Measurements from ENCODE around the gene PMPCA.

The PMPCA gene

GRCh38 chr9:136373300-136374182 lies 36.9 kb upstream of the PMPCA start, which contains the start of gene CARD9:
Gene CARD9 (minus strand): TSS chr9:136373669. CDS start chr9:136372078, 1,591 bp downstream.
- no peak for DNase-seq (ENCODE audit: low read depth in 2 of 2)

DNA sequence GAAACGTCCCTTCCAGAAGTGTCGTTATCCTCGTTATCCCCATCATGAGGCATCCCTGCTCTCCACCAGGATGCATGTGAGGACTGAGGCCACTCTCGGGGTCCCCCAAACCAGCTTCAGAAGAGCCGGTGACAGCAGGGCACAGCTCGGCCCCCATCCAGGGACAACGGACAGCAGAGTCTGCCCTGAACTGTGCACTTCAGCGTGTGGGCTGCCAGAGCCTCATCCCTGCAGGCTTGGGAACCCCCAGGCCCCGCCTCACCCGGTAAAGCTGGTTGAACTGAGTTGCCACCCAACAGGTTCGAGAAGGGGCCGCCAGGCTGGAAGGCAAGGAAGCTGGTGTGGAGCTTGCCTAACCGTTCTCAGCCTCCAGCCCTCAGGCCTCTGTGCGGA lies 36.3 kb upstream of the PMPCA start:
- DNase-seq (ENCODE audit: low read depth in 2 of 2) = no peak

DNA sequence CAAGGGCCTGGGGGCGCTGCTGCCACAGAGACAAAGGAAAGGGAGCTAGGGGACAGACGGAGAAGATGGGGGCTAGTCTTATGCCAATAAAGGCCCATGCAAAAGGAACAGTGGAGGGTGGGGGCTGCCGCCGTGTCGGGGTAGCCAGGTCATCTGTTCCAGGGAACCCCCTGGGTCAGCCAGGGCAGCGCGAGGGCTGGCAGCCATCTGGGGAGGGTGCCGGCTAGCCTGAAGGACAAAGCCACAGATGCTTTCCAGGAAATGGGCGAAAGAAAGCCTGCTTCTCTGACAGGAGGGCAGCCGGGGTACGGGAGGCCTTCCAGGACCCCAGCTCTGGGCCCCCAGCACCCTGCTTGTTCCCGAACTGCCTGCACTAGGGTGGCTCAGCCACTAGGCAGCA lies 35.4 kb upstream of the PMPCA start:
- DNase-seq (ENCODE audit: low read depth in 2 of 2) = no peak

GRCh38 chr9:136376457-136376856 lies 34.0 kb upstream of the PMPCA start:
- no peak for DNase-seq (ENCODE audit: low read depth in 2 of 2)

DNA sequence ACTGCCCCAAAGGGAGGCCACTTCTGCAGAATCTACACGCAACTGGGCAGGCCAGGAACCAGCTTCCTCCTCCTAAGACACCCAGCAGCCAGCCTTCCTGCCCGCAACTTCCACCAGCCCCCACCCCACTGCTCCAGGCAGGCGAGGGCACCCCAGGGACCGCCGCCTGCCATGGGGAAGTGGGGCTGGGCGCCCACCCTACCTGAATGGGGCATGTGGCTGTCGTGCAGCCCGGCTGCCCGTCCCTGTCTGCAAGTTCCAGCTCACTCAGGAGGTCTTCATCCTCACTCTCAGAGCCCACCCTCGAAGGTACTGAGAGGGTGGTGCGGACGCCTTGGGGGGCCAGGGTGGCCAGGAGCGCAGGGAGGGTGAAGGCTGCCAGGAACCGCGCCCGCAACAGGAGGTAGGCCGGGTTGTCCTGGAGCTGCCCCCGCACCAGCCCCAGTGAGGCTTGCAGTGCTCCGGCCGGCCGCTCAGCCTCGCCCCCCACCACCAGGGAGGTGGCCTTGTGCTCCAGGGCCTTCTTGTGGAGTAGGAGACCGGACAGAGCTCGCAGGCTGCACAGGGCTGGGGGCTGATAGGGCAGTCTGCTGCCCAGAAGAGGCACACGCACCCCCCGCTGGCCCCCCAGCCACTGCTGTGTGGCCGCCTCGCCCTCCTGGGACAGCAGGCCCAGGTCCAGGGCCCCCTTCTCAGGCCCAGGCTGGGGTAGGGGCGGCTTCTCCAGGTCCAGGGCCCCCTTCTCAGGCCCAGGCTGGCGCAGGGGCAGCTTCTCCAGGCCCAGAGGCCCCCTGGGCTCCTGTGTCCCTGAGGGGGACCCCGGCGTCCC lies 32.9 kb upstream of the PMPCA start:
- no peak for DNase-seq (ENCODE audit: low read depth in 2 of 2)

- no peak for DNase-seq (ENCODE audit: low read depth in 2 of 2)
Observed at GRCh38 chr9:136378170-136379002, 32.1 kb upstream of the PMPCA start.

DNA sequence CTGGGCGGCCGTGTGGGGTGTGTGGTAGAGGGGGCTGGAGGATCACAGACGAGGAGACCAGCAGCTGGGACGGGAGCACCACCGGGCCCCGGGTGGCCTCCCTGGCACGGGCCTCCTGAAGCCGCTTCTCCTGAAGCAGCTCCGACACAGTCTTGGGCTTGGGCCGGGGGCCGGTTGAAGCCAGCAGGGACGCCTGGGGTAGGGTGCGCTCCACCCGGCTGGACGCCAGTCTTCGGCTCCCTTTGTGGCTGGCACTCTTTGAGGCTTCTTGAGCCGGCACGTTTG lies 31.5 kb upstream of the PMPCA start:
- DNase-seq (ENCODE audit: low read depth in 2 of 2) = no peak

DNA sequence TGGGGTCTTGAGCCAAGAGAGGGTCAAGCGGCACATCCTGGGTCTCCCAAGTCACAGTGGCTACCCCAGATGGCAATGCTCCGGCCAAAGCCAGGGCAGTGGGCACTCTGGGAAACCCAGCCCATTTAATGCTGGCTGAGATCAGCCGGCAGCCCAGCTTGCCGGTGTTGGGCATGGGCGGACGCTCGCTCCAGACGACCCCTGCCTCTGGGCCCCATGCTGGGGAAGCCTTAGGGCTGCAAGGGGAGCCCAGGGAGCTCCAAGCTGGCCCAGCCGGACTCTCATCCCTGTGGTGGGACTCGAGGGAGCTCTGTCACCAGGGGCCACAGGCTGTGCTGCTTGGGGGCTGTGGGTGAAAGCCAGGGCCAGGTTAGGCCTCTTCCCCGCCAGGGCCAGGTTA lies 31.1 kb upstream of the PMPCA start:
- no peak for DNase-seq (ENCODE audit: low read depth in 2 of 2)

DNA sequence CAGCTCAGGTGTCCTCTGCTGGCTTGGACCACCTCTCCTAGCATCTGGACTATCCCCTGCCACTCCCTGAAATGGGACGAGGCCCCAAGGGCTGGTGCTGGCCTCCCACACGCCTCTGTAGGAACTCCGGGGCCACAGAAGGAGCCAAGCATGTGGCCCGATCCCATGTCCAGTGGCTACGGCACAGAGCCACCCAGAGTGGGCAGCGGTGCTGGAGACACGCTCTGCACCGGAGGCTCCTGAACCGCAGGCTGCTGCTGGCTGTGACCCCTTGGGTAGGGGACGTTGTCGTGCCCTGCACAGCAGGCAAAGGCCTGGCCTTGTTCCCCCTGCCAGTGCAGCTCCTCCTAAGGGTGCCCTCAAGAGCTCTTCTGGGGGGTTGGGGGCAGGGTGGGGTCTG lies 30.6 kb upstream of the PMPCA start:
- DNase-seq (ENCODE audit: low read depth in 2 of 2) = no peak

- no peak for DNase-seq (ENCODE audit: low read depth in 2 of 2)
Observed at GRCh38 chr9:136380381-136380780, 30.1 kb upstream of the PMPCA start.

DNA sequence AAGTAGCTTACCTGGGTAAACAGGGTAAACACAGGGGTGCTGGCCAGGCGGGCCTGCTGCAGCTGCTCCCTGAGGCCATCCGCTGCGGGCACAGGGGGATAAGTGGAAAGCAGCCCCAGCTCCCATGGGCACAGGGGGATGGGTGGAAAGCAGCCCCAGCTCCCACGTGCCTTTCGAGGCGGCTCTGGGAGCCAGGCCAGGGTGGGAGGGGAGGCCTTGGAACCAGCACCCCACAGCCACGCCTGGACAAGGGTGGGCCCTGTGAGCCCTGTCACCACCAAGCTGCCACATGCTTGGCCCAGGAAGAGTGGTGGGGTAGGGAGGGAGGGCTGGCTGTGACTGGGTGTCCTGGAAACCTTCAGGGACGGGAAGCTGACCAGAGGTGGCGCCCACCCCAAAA lies 29.1 kb upstream of the PMPCA start:
- no peak for DNase-seq (ENCODE audit: low read depth in 2 of 2)

- no peak for DNase-seq (ENCODE audit: low read depth in 2 of 2)
Observed at GRCh38 chr9:136381966-136382513, 28.4 kb upstream of the PMPCA start.

DNA sequence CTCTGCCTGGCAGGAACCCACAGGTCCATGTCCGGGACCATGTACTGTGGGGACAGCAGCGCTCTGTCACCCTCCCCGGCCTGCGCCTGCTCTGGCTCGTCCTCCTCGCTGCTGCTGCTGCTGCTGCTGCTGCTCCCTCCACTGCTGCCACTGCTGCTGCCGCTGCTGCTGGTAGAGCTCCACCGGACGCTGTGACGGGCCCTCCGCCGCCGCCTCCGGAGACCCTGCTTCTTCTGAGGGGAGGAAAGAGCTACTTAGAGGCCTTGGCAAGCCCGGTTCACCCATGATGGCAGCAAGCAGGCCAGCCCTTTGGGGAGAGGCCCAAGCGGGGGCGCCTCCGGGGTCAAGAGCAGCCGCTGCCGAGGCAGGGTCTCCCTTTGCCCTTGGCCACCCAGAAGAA lies 27.0 kb upstream of the PMPCA start:
- DNase-seq (ENCODE audit: low read depth in 2 of 2) = no peak

GRCh38 chr9:136385015-136385414 lies 25.4 kb upstream of the PMPCA start:
- DNase-seq (ENCODE audit: low read depth in 2 of 2) = no peak

- DNase-seq (ENCODE audit: low read depth in 2 of 2) = no peak
Observed at GRCh38 chr9:136386018-136386417, 24.4 kb upstream of the PMPCA start.

DNA sequence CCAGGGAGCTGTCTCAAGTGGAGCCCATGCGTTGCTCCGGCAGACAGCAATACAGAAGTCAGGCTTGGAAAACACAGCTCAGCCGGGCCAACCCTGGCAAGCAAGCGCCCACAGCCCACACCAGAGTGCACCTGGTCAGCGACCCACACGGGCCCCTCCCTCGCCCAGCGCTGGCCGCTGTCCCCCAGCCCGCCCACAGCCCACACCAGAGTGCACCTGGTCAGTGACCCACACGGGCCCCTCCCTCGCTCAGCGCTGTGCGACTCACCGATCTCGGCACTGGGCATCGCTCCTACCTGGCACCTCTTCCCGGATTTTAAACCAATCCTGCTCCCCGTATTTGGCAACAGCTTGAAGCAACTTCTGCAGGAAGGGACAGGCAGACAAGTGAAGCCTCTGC lies 23.2 kb upstream of the PMPCA start:
- DNase-seq (ENCODE audit: low read depth in 2 of 2) = no peak

DNA sequence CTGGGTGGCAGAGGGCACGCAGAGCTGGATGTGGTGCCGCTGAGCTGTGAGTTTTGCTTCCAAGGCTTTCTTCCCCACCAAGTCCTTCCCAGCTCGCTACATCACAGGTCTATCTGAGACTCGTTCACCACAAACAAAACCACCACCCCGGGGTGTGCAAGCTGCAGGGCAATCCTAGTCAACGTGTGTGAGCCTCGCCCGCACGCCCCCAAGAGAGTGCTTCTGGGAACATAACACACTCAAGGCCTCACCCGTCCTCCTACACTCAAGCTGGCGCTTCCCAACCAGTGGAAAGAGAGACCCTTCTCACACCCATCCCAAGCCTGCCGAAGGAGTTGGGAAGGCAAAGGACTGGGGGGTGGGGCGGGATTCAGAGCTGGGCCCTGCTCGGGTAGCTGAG lies 21.1 kb upstream of the PMPCA start:
- DNase-seq (ENCODE audit: low read depth in 2 of 2) = no peak

DNA sequence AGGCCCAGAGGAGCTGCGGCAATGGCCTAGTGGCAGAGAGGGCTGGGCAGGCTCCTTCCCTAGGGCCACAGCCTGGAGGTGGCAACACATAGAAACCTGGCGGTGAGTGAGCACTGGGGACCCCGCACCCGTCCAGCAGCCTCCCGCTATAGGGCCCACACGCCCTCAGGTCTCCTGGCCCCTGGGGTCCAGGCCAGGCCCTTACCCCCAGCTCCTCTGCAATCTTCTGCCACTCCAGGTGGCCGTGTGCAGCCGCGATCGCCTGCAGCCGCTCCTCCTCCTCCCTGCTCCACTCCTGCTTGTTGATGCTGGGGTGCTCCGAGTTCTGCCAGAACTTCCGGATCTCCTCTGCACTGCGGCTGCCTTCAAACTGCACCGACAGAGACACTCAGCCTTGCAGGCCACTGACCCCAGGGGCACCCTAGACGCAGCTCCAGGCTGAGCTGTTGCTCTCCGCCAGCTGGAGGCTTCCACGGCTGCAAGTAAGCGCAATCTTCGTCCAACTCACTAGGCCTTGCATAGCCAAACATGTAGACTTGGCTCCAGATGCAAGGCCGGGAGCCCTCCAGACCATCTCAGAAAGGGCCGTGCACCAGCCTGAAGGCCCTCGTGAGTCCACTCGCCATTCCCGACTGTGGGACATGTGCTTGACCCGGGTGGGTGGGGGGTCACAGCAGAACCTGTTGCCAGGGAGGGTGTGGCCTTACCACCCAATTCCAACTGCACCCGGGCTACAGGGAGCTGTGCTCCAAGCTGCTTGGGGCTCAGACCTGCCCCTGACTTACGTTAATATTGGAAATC lies 18.5 kb upstream of the PMPCA start:
- no peak for DNase-seq (ENCODE audit: low read depth in 2 of 2)

DNA sequence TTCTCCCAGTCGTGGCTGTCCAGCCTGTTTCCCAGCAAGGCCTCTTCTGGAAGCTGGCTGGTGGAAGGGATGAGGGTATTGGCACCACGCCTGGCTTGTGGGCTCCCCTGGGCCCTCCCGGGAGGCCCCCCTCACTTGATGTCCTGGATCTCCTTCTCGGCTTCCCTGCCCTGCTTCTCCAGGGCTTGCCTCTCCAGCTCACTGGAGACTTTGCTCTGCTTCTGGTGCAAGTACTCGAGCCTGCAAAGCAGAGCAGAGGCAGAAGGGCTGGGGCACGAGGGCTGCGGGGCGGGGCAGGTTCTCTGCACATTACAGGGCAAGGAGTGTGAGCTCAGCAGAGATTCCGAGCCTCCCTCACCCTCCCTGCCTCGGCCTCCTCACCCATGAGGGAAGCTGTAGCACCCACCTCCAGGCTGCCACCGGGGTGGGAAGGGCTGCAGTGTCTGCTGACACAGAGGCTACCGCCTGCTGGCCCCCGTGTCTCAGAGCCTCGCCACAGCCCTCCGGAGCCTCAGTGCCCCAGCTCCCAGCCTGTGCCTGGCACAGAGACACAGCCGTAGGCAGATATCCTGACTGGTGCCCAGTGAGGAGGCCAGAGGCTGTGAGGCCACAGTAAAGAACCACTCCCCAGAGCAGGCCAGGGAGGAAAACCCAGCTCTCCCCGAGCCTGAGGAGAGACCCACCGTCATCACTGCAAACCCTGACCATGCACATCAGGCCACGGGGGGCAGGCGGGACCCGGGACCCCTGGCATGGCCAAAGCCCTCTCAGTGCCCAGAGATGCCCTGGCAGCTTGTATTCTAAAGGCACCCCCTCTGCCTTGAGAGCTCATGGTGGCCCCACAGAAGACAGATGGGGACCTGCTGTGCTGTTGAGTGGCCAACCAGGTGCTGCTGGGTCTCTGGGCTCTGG lies 17.7 kb upstream of the PMPCA start:
- DNase-seq (ENCODE audit: low read depth in 2 of 2) = no peak

- DNase-seq (ENCODE audit: low read depth in 2 of 2) = no peak
Observed at GRCh38 chr9:136393531-136393930, 16.9 kb upstream of the PMPCA start.

Data from fibroblast of skin of left biceps (primary cell).